IMR-90 (cell line): ENCODE measurements around the gene NUCB2. TPM values are rescaled to one million over a fixed set of nuclear protein-coding genes. Genes with fewer than 3 reads are reported as not detected.
"Not testable (repeated sequence)": the region's sequence is repeated elsewhere in the genome, so short reads cannot be mapped to it uniquely, and the experiment has no call there.

ENCODE experiments used
- ATAC-seq: fragments of 200-7000 bp; cut with Tn5 transposase; 2 replicates; pipeline ENCODE4 v1.9.1; 2020; ENCODE audit warnings: low read depth, mild to moderate bottlenecking, moderate library complexity
- BruUV-seq: library from RNA; stranded (reverse); fragments of 400-500 nt; replicated peaks from 2 replicates; lab custom pipeline; 2021; lab: Mats Ljungman, UMichigan
- CTCF ChIA-PET: fragments of 300-600 bp; formaldehyde crosslinking; extraction: SDS; loops from one replicate; lab custom pipeline; 2021; ENCODE audit warnings: antibody characterized with exemption; lab: Yijun Ruan, JAX
- POLR2A ChIA-PET: fragments of 300-600 bp; sonication (Branson Sonifier 250); formaldehyde crosslinking; loops from one replicate; lab custom pipeline; 2022; ENCODE audit warnings: antibody characterized with exemption; ENCODE audit not compliant: unreplicated experiment; lab: Charles Lee
- DNase-seq: peaks from one replicate; pipeline ENCODE4 v3.0.0; 2013
- H2AFZ ChIP-seq: replicated peaks from 2 replicates; pipeline ENCODE3; 2013; ENCODE audit warnings: low read length, mild to moderate bottlenecking; ENCODE audit not compliant: poor library complexity
- H2AK5ac ChIP-seq: 2 replicates; pipeline ENCODE4 v1.6.1; 2013; ENCODE audit warnings: low read depth, low read length, inconsistent platforms
- H2AK9ac ChIP-seq: replicated peaks from 2 replicates; pipeline ENCODE3; 2013; ENCODE audit warnings: mild to moderate bottlenecking, low read depth, low read length, moderate library complexity; ENCODE audit not compliant: poor library complexity
- H2BK120ac ChIP-seq: 2 replicates; pipeline ENCODE4 v1.6.1; 2013; ENCODE audit warnings: low read depth, low read length, inconsistent platforms
- H2BK15ac ChIP-seq: 3 replicates; pipeline ENCODE4 v1.6.1; 2013; ENCODE audit warnings: low read depth, low read length, inconsistent platforms
- H2BK20ac ChIP-seq: 2 replicates; pipeline ENCODE4 v1.6.1; 2013; ENCODE audit warnings: low read depth, mild to moderate bottlenecking, inconsistent platforms, low read length, moderate library complexity
- H2BK5ac ChIP-seq: 2 replicates; pipeline ENCODE4 v1.6.1; 2013; ENCODE audit warnings: mild to moderate bottlenecking, low read depth, low read length, inconsistent platforms; ENCODE audit not compliant: poor library complexity, severe bottlenecking
- H3K14ac ChIP-seq: replicated peaks from 2 replicates; pipeline ENCODE4 v1.6.1; 2013; ENCODE audit warnings: low read depth, low read length, inconsistent platforms
- H3K18ac ChIP-seq: 2 replicates; pipeline ENCODE4 v1.6.1; 2013; ENCODE audit warnings: low read depth, low read length, control low read depth
- H3K23ac ChIP-seq: 2 replicates; pipeline ENCODE4 v1.6.1; 2013; ENCODE audit warnings: low read depth, low read length, inconsistent platforms
- H3K27ac ChIP-seq: 2 replicates; pipeline ENCODE4 v1.5.1; 2013; ENCODE audit warnings: mild to moderate bottlenecking, control low read depth, low read length; ENCODE audit not compliant: insufficient read depth
- H3K27me3 ChIP-seq: 2 replicates; pipeline ENCODE4 v1.6.1; 2013; ENCODE audit warnings: low read length; ENCODE audit not compliant: control insufficient read depth, insufficient read depth
- H3K36me3 ChIP-seq: 2 replicates; pipeline ENCODE4 v1.6.1; 2013; ENCODE audit warnings: low read length, mixed read lengths; ENCODE audit not compliant: control insufficient read depth, insufficient read depth
- H3K4ac ChIP-seq: 2 replicates; pipeline ENCODE4 v1.6.1; 2013; ENCODE audit warnings: low read depth, low read length, inconsistent platforms
- H3K4me1 ChIP-seq: 2 replicates; pipeline ENCODE4 v1.6.1; 2013; ENCODE audit warnings: low read length, mixed read lengths; ENCODE audit not compliant: control insufficient read depth, insufficient read depth
- H3K4me2 ChIP-seq: 2 replicates; pipeline ENCODE4 v1.6.1; 2013; ENCODE audit warnings: low read depth, mild to moderate bottlenecking, control low read depth, low read length, moderate library complexity
- H3K4me3 ChIP-seq: 2 replicates; pipeline ENCODE4 v1.5.1; 2013; ENCODE audit warnings: low read depth, mild to moderate bottlenecking, control low read depth, low read length, moderate library complexity; ENCODE audit not compliant: insufficient read depth
- H3K56ac ChIP-seq: 2 replicates; pipeline ENCODE4 v1.6.1; 2013; ENCODE audit warnings: low read length, inconsistent platforms; ENCODE audit not compliant: insufficient read depth; ENCODE audit errors: extremely low read depth
- H3K79me1 ChIP-seq, 2 experiments: 2 replicates each; pipeline ENCODE4 v1.6.1; 2013; ENCODE audit warnings: low read length in 2 of 2, inconsistent platforms in 1 of 2, low read depth in 1 of 2
- H3K9ac ChIP-seq: 2 replicates; pipeline ENCODE4 v1.6.1; 2013; ENCODE audit warnings: low read depth, low read length, control low read depth
- H3K9me1 ChIP-seq: 2 replicates; pipeline ENCODE4 v1.6.1; 2013; ENCODE audit warnings: low read length, inconsistent platforms; ENCODE audit not compliant: insufficient read depth
- H3K9me3 ChIP-seq: 2 replicates; pipeline ENCODE4 v1.6.1; 2013; ENCODE audit warnings: low read length; ENCODE audit not compliant: control insufficient read depth, insufficient read depth
- H4K20me1 ChIP-seq: 2 replicates; pipeline ENCODE4 v1.6.1; 2013; ENCODE audit warnings: low read length, inconsistent platforms; ENCODE audit not compliant: insufficient read depth
- H4K5ac ChIP-seq: 2 replicates; pipeline ENCODE4 v1.6.1; 2013; ENCODE audit warnings: mild to moderate bottlenecking, low read depth, low read length, control low read depth
- H4K8ac ChIP-seq, 2 experiments: 2 replicates each; pipeline ENCODE4 v1.6.1; 2013; ENCODE audit warnings: low read depth in 2 of 2, low read length in 2 of 2, control low read depth in 1 of 2, inconsistent platforms in 1 of 2
- H4K91ac ChIP-seq: 2 replicates; pipeline ENCODE4 v1.6.1; 2013; ENCODE audit warnings: low read depth, low read length, inconsistent platforms; ENCODE audit not compliant: insufficient read depth
- BHLHE40 ChIP-seq: fragments of 150-350 bp; IDR thresholded peaks from 2 replicates; pipeline ENCODE4 v1.6.1; 2016; ENCODE audit warnings: mild to moderate bottlenecking, low read depth, low read length
- CEBPB ChIP-seq: IDR thresholded peaks from 2 replicates; pipeline ENCODE4 v1.6.1; 2012; ENCODE audit warnings: low read depth, low read length, improper control_type of control experiment
- CHD1 ChIP-seq: IDR thresholded peaks from 2 replicates; pipeline ENCODE4 v1.6.1; 2012; ENCODE audit warnings: low read depth, low read length, improper control_type of control experiment
- ELK1 ChIP-seq: fragments of 150-350 bp; IDR thresholded peaks from 2 replicates; pipeline ENCODE4 v1.6.1; 2016; ENCODE audit warnings: low read depth, mild to moderate bottlenecking, low read length, moderate library complexity, borderline replicate concordance
- FOS ChIP-seq: fragments of 150-350 bp; IDR thresholded peaks from 2 replicates; pipeline ENCODE4 v1.6.1; 2016; ENCODE audit warnings: low read depth, low read length
- MAFK ChIP-seq: IDR thresholded peaks from 2 replicates; pipeline ENCODE4 v1.6.1; 2012; ENCODE audit warnings: low read depth, low read length, improper control_type of control experiment
- MAZ ChIP-seq: IDR thresholded peaks from 2 replicates; pipeline ENCODE4 v1.6.1; 2012; ENCODE audit warnings: low read depth, mild to moderate bottlenecking, low read length, improper control_type of control experiment, moderate library complexity, borderline replicate concordance
- NFE2L2 ChIP-seq: fragments of 150-350 bp; IDR thresholded peaks from 2 replicates; pipeline ENCODE4 v1.6.1; 2016; ENCODE audit warnings: low read depth, mild to moderate bottlenecking, low read length
- SMC3 ChIP-seq: fragments of 150-350 bp; IDR thresholded peaks from 2 replicates; pipeline ENCODE4 v1.6.1; 2016; ENCODE audit warnings: low read depth, mild to moderate bottlenecking, antibody characterized with exemption, low read length, moderate library complexity
- WGBS, 2 experiments: methylation state at CpG; one replicate each; pipeline versions ENCODE4 v1.1.5 to v1.1.7; 2013; ENCODE audit warnings: missing lambda C conversion rate in 2 of 2; ENCODE audit not compliant: insufficient read length in 1 of 2; ENCODE audit errors: extremely low coverage in 2 of 2; 5-methylcytosine and 5-hydroxymethylcytosine counted together
- dilution Hi-C: fragments of 300-500 bp; cut with HindIII; formaldehyde crosslinking; loops from one replicate; pipeline ENCODE4 v1.14.3; 2018; ENCODE audit warnings: low sequenced_read_pairs; ENCODE audit not compliant: unreplicated experiment
- in situ Hi-C: fragments of 300-500 bp; cut with MboI; formaldehyde crosslinking; loops from 3 replicates; pipeline ENCODE4 v1.14.3; 2019; ENCODE audit warnings: low sequenced_read_pairs, inconsistent platforms, mixed read lengths
- intact Hi-C: fragments of 100-400 bp; cut with micrococcal nuclease; formaldehyde crosslinking; loops from 2 replicates; pipeline ENCODE4 v1.10.0; 2022
- polyA plus RNA-seq, 3 experiments: library from polyadenylated mRNA; depleted of rRNA; stranded (reverse); fragments of >200 nt; gene quantifications; 2 replicates each; pipeline ENCODE4 v1.2.3, GENCODE V29; 2012; ENCODE audit warnings: low replicate concordance in 1 of 3
- total RNA-seq: library from RNA; depleted of rRNA; stranded (reverse); fragments of >200 nt; gene quantifications from 2 replicates; pipeline ENCODE4 v1.2.3, GENCODE V29; 2012

The NUCB2 gene
- total and polyA plus RNA-seq, 2 of the 4 experiments (the other 2 are of a cell fraction): 52.7 to 55.4 TPM

GRCh38 chr11:17240780-17241179, 35.8 kb upstream of the NUCB2 start:
- ChIA-PET CTCF (no interaction called here), POLR2A (no interaction called here)
- no TSS peak for BruUV-seq
- Histone ChIP-seq H2BK20ac (no peak overlapping the region), H3K4me3 (no peak overlapping the region), H3K23ac (no peak overlapping the region), H4K8ac (no peak overlapping the region), H3K79me1 (no peaks in the 10 kb centered on the region), H4K5ac (no peak overlapping the region), H3K27me3 (no peaks in the 10 kb centered on the region; the same call in 1 of the 2 replicates), H4K91ac (no peak overlapping the region), H3K9me3 (no peaks in the 10 kb centered on the region), H3K56ac (no peak overlapping the region), H2BK15ac (no peak overlapping the region), H2BK5ac (no peak overlapping the region), H3K4ac (no peak overlapping the region), H3K36me3 (no peaks in the 10 kb centered on the region), H2BK120ac (no peak overlapping the region), H2AK9ac (no peak overlapping the region), H2AFZ (no peak overlapping the region), H3K18ac (no peak overlapping the region), H3K4me2 (no peak overlapping the region), H3K27ac (no peak overlapping the region), H2AK5ac (no peak overlapping the region), H3K9me1 (no peaks in the 10 kb centered on the region), H3K14ac (no peak overlapping the region), H3K9ac (no peak overlapping the region), H4K20me1 (no peaks in the 10 kb centered on the region), H3K4me1 (no peaks in the 10 kb centered on the region)
- TF ChIP-seq BHLHE40: no peak
- TF ChIP-seq CHD1: no peak
- TF ChIP-seq MAFK: no peak
- TF ChIP-seq MAZ: no peak
- TF ChIP-seq CEBPB: no peak
- no peak for TF ChIP-seq NFE2L2
- no peak for TF ChIP-seq ELK1
- no peak for TF ChIP-seq FOS
- TF ChIP-seq SMC3: no peak
- ATAC-seq: no peak
- no peak for DNase-seq
- in situ Hi-C loops (no loop called here), intact Hi-C loops (no loop called here), dilution Hi-C loops (no loop called here)

- in situ Hi-C loops, DNase-seq, H4K20me1 ChIP-seq, H3K79me1 ChIP-seq, intact Hi-C loops, H2AFZ ChIP-seq, H3K36me3 ChIP-seq, dilution Hi-C loops, H2BK120ac ChIP-seq, ATAC-seq, H4K91ac ChIP-seq, BruUV-seq, H3K4me1 ChIP-seq, H2AK5ac ChIP-seq, H2BK15ac ChIP-seq, H3K56ac ChIP-seq, H3K23ac ChIP-seq, H2BK20ac ChIP-seq, H3K4ac ChIP-seq, H3K9ac ChIP-seq, H3K14ac ChIP-seq, H3K27ac ChIP-seq, H3K4me3 ChIP-seq, H3K18ac ChIP-seq, H4K8ac ChIP-seq, H3K27me3 ChIP-seq, H3K4me2 ChIP-seq, H3K9me3 ChIP-seq, H2AK9ac ChIP-seq, H2BK5ac ChIP-seq, H3K9me1 ChIP-seq, H4K5ac ChIP-seq: not testable (repeated sequence)
- WGBS, 2 experiments: no CpG with 5 or more reads among the region's 4 CpGs
- POLR2A ChIA-PET: interaction anchor here (0.6 kb wide), 1 partner anchor 11 kb away, joined by 11 read pairs; no protein-coding TSS in a partner anchor
- CTCF ChIA-PET: interaction anchor here (2.0 kb wide), 1 partner anchor 13 kb away, joined by 8 read pairs; no protein-coding TSS in a partner anchor
Measured at GRCh38 chr11:17242954-17243353, 33.6 kb upstream of the NUCB2 start.
